K562 (cell line): ENCODE measurements around the gene CSRNP3.

Source experiments
- CC2D1A ChIP-seq: fragments of 450-650 bp; IDR thresholded peaks from 2 replicates; pipeline ENCODE4 v1.6.1; 2017; ENCODE audit warnings: mild to moderate bottlenecking
- CTCF ChIP-seq, 3 experiments: IDR thresholded peaks in 2 of 3; conservative IDR thresholded peaks in 1 of 3; 2 replicates each; pipeline ENCODE4 v1.5.1; 2011 to 2012; ENCODE audit warnings: low read length in 3 of 3, mild to moderate bottlenecking in 3 of 3, control low read depth in 2 of 3, improper control_type of control experiment in 1 of 3, inconsistent platforms in 1 of 3, low read depth in 1 of 3, mixed read lengths in 1 of 3, moderate library complexity in 1 of 3; ENCODE audit not compliant: insufficient read depth in 2 of 3
- ELF4 ChIP-seq: fragments of 450-650 bp; formaldehyde crosslinking; IDR thresholded peaks from 2 replicates; pipeline ENCODE4 v1.4.0; 2022; ENCODE audit warnings: missing genetic modification characterization

- no peak for TF ChIP-seq CC2D1A
- TF ChIP-seq ELF4 (CRISPR knock-in tag) = no peak
- TF ChIP-seq CTCF (IDR thresholded peaks at IDR 0.05 in 2 of 3, conservative IDR thresholded peaks at IDR 0.05 in 1 of 3; ENCODE audit: insufficient read depth in 2 of 3, low read depth in 1 of 3, low read length in 3 of 3) = no peak
Observed at GRCh38 chr2:165716091-165716490, 246.6 kb downstream of the CSRNP3 start.
